Activated CD4-positive, alpha-beta T cell treated with anti-CD3 and anti-CD28 coated beads, Interleukin-2, amount 10 ng/mL, durations not matched to agents 7 days and 5 days (primary cell): Measurements from ENCODE around the gene HFE. TPM values are rescaled to one million over a fixed set of nuclear protein-coding genes. Genes with fewer than 3 reads are reported as not detected.
A peak's percentile ranks its signal among the peaks of the same experiment; 100 is the strongest.

Source experiments
- CTCF ChIA-PET: fragments of 350-600 bp; sonication (Branson Sonifier 250); formaldehyde crosslinking; loops from one replicate; lab custom pipeline; 2021; ENCODE audit warnings: antibody characterized with exemption; lab: Charles Lee
- POLR2A ChIA-PET: fragments of 350-600 bp; sonication (Branson Sonifier 250); formaldehyde crosslinking; loops from one replicate; lab custom pipeline; 2021; ENCODE audit warnings: antibody characterized with exemption; lab: Charles Lee
- DNase-seq: peaks from one replicate; pipeline ENCODE4 v3.0.0-alpha.2; 2020
- H3K27ac Mint-ChIP-seq: one replicate; pipeline ENCODE4 v1.8.0; 2021; ENCODE audit warnings: mild to moderate bottlenecking, moderate library complexity, mixed read lengths
- H3K27me3 Mint-ChIP-seq: one replicate; pipeline ENCODE4 v1.8.0; 2021; ENCODE audit warnings: mixed read lengths
- H3K36me3 Mint-ChIP-seq: one replicate; pipeline ENCODE4 v1.8.0; 2021; ENCODE audit warnings: low read depth, mixed read lengths
- H3K4me1 Mint-ChIP-seq: one replicate; pipeline ENCODE4 v1.8.0; 2021; ENCODE audit warnings: mixed read lengths
- H3K4me3 Mint-ChIP-seq: one replicate; pipeline ENCODE4 v1.8.0; 2021; ENCODE audit warnings: mild to moderate bottlenecking, moderate library complexity, mixed read lengths
- H3K9me3 Mint-ChIP-seq: one replicate; pipeline ENCODE4 v1.8.0; 2021; ENCODE audit warnings: mixed read lengths
- total RNA-seq, 2 experiments: library from RNA; stranded (reverse); gene quantifications; one replicate each; pipeline ENCODE4 v1.2.3, GENCODE V29; 2021

Gene HFE
- total RNA-seq, 2 experiments from 2014 or later: 3.0 to 3.5 TPM

GRCh38 chr6:26128013-26128771, 41.0 kb downstream of the HFE start:
- ChIA-PET POLR2A (interaction anchor here (0.5 to 7.2 kb wide), 5 partner anchors 19 to 1019 kb away, joined by 3 to 499 read pairs (median 3); a partner anchor contains a TSS), CTCF (interaction anchor here (0.7 to 1.7 kb wide), 4 partner anchors 14 to 1242 kb away, joined by 3 to 7 read pairs (median 3); a partner anchor contains a TSS)
- Mint-ChIP-seq H3K27me3 (peaks cover 4% of the 10 kb centered on the region), H3K27ac (peak overlapping the region; percentile 62), H3K9me3 (no peaks in the 10 kb centered on the region), H3K4me1 (peaks cover 39% of the 10 kb centered on the region), H3K4me3 (peak overlapping the region; percentile 100), H3K36me3 (peaks cover 65% of the 10 kb centered on the region)
- no peak for DNase-seq

GRCh38 chr6:26129656-26130055, 42.4 kb downstream of the HFE start:
- peaks cover 39% of the 10 kb centered on the region for H3K4me1 Mint-ChIP-seq
- CTCF ChIA-PET: no interaction called here
- POLR2A ChIA-PET: interaction anchor here (1.0 kb wide), 2 partner anchors 27 to 29 kb away, joined by 3 to 8 read pairs; a partner anchor contains a TSS
- H3K9me3 Mint-ChIP-seq: no peaks in the 10 kb centered on the region
- H3K4me3 Mint-ChIP-seq: peak overlapping the region; percentile 15
- peak; percentile 25 for DNase-seq
- H3K27ac Mint-ChIP-seq: peak overlapping the region; percentile 60
- H3K27me3 Mint-ChIP-seq: no peaks in the 10 kb centered on the region
- H3K36me3 Mint-ChIP-seq: peaks cover 66% of the 10 kb centered on the region

- no peaks in the 10 kb centered on the region for H3K9me3 Mint-ChIP-seq
- H3K36me3 Mint-ChIP-seq: peaks cover 58% of the 10 kb centered on the region
- no peak overlapping the region for H3K4me3 Mint-ChIP-seq
- DNase-seq: no peak
- ChIA-PET POLR2A (interaction anchor here (1.0 kb wide), 2 partner anchors 26 to 28 kb away, joined by 3 to 8 read pairs; a partner anchor contains a TSS), CTCF (interaction anchor here (1.3 kb wide), 1 partner anchor 29 kb away, joined by 3 read pairs; no protein-coding TSS in a partner anchor)
- peaks cover 39% of the 10 kb centered on the region for H3K4me1 Mint-ChIP-seq
- no peak overlapping the region for H3K27ac Mint-ChIP-seq
- no peaks in the 10 kb centered on the region for H3K27me3 Mint-ChIP-seq
Measured at GRCh38 chr6:26130581-26131249, 43.5 kb downstream of the HFE start.

GRCh38 chr6:26131618-26132017, 44.4 kb downstream of the HFE start:
- Mint-ChIP-seq H3K27ac (no peak overlapping the region), H3K4me3 (no peak overlapping the region), H3K36me3 (peaks cover 55% of the 10 kb centered on the region), H3K9me3 (no peaks in the 10 kb centered on the region), H3K27me3 (no peaks in the 10 kb centered on the region), H3K4me1 (peaks cover 44% of the 10 kb centered on the region)
- no peak for DNase-seq
- ChIA-PET POLR2A (interaction anchor here (1.5 kb wide), 1 partner anchor 8 kb away, joined by 4 read pairs; a partner anchor contains a TSS), CTCF (interaction anchor here (1.3 kb wide), 1 partner anchor 28 kb away, joined by 3 read pairs; no protein-coding TSS in a partner anchor)

GRCh38 chr6:26133730-26134129, 46.5 kb downstream of the HFE start:
- Mint-ChIP-seq H3K4me3 (no peak overlapping the region), H3K9me3 (no peaks in the 10 kb centered on the region), H3K27me3 (no peaks in the 10 kb centered on the region), H3K27ac (no peak overlapping the region), H3K4me1 (peaks cover 29% of the 10 kb centered on the region), H3K36me3 (peaks cover 46% of the 10 kb centered on the region)
- no peak for DNase-seq
- CTCF ChIA-PET: interaction anchor here (1.6 kb wide), 1 partner anchor 8 kb away, joined by 5 read pairs; no protein-coding TSS in a partner anchor
- POLR2A ChIA-PET: interaction anchor here (0.9 to 1.3 kb wide), 2 partner anchors 10 to 23 kb away, joined by 3 to 4 read pairs; a partner anchor contains a TSS

- Mint-ChIP-seq H3K4me1 (peaks cover 16% of the 10 kb centered on the region), H3K9me3 (no peaks in the 10 kb centered on the region), H3K27me3 (no peaks in the 10 kb centered on the region), H3K36me3 (peaks cover 41% of the 10 kb centered on the region), H3K27ac (no peak overlapping the region), H3K4me3 (no peak overlapping the region)
- no peak for DNase-seq
- ChIA-PET POLR2A (interaction anchor here (1.1 to 1.3 kb wide), 2 partner anchors 12 to 21 kb away, joined by 4 to 7 read pairs; a partner anchor contains a TSS), CTCF (interaction anchor here (0.9 to 1.4 kb wide), 6 partner anchors 10 to 20 kb away, joined by 3 to 5 read pairs (median 4); a partner anchor contains a TSS)
Measured at GRCh38 chr6:26136321-26136720, 49.1 kb downstream of the HFE start.

- no peak for DNase-seq
- Mint-ChIP-seq H3K36me3 (peaks cover 27% of the 10 kb centered on the region), H3K4me1 (peaks cover 12% of the 10 kb centered on the region), H3K4me3 (no peak overlapping the region), H3K9me3 (no peaks in the 10 kb centered on the region), H3K27me3 (no peaks in the 10 kb centered on the region), H3K27ac (no peak overlapping the region)
- ChIA-PET POLR2A (interaction anchor here (0.7 kb wide), 1 partner anchor 16 kb away, joined by 9 read pairs; a partner anchor contains a TSS), CTCF (interaction anchor here (1.1 kb wide), 1 partner anchor 14 kb away, joined by 4 read pairs; no protein-coding TSS in a partner anchor)
Measured at GRCh38 chr6:26140254-26140966, 53.2 kb downstream of the HFE start.

GRCh38 chr6:26140967-26141294, 53.7 kb downstream of the HFE start:
- CTCF ChIA-PET: interaction anchor here (1.8 kb wide), 1 partner anchor 16 kb away, joined by 5 read pairs; no protein-coding TSS in a partner anchor
- POLR2A ChIA-PET: no interaction called here
- H3K9me3 Mint-ChIP-seq: no peaks in the 10 kb centered on the region
- H3K4me3 Mint-ChIP-seq: no peak overlapping the region
- peaks cover 11% of the 10 kb centered on the region for H3K4me1 Mint-ChIP-seq
- H3K27me3 Mint-ChIP-seq: no peaks in the 10 kb centered on the region
- H3K27ac Mint-ChIP-seq: no peak overlapping the region
- DNase-seq: no peak
- H3K36me3 Mint-ChIP-seq: peaks cover 26% of the 10 kb centered on the region

GRCh38 chr6:26141378-26141904, 54.2 kb downstream of the HFE start:
- CTCF ChIA-PET: interaction anchor here (1.1 to 1.8 kb wide), 5 partner anchors 8 to 16 kb away, joined by 3 to 5 read pairs (median 4); a partner anchor contains a TSS
- no peak for DNase-seq
- H3K4me1 Mint-ChIP-seq: peaks cover 6% of the 10 kb centered on the region
- POLR2A ChIA-PET: no interaction called here
- H3K4me3 Mint-ChIP-seq: no peak overlapping the region
- peaks cover 22% of the 10 kb centered on the region for H3K36me3 Mint-ChIP-seq
- H3K9me3 Mint-ChIP-seq: no peaks in the 10 kb centered on the region
- no peak overlapping the region for H3K27ac Mint-ChIP-seq
- no peaks in the 10 kb centered on the region for H3K27me3 Mint-ChIP-seq

- ChIA-PET POLR2A (no interaction called here), CTCF (interaction anchor here (0.6 to 1.8 kb wide), 6 partner anchors 9 to 17 kb away, joined by 3 to 5 read pairs (median 4); a partner anchor contains a TSS)
- H3K4me3 Mint-ChIP-seq: no peak overlapping the region
- no peak for DNase-seq
- peaks cover under 1% of the 10 kb centered on the region for H3K4me1 Mint-ChIP-seq
- no peaks in the 10 kb centered on the region for H3K9me3 Mint-ChIP-seq
- H3K36me3 Mint-ChIP-seq: peaks cover 17% of the 10 kb centered on the region
- no peak overlapping the region for H3K27ac Mint-ChIP-seq
- no peaks in the 10 kb centered on the region for H3K27me3 Mint-ChIP-seq
Measured at GRCh38 chr6:26142026-26142425, 54.8 kb downstream of the HFE start.
